Activated naive CD4-positive, alpha-beta T cell (primary cell): ENCODE data around the gene CENPH.
"Not testable (repeated sequence)": the region's sequence is repeated elsewhere in the genome, so short reads cannot be mapped to it uniquely, and the experiment has no call there.

Experiments
- DNase-seq, 4 experiments: peaks; one replicate each; lab custom pipeline; 2025; lab: John Stamatoyannopoulos, UW

CENPH gene

GRCh38 chr5:69250593-69250992 lies 61.2 kb downstream of the CENPH start:
- no peak for DNase-seq

- DNase-seq = no peak
Measured at GRCh38 chr5:69252437-69252836, 63.1 kb downstream of the CENPH start.

GRCh38 chr5:69255940-69256339 lies 66.6 kb downstream of the CENPH start:
- DNase-seq = not testable (repeated sequence)

- no peak for DNase-seq
Measured at GRCh38 chr5:69257577-69257976, 68.2 kb downstream of the CENPH start.
